Activated naive CD8-positive, alpha-beta T cell treated with anti-CD3 and anti-CD28 coated beads, Interleukin-2, amount 50 U/mL, for 24 hours (primary cell): ENCODE measurements around the gene DAPK2.

ENCODE experiments used
- ATAC-seq: fragments of 150-1000 bp; cut with Tn5 transposase; one replicate; pipeline ENCODE4 v1.10.0; 2021
- DNase-seq: peaks from one replicate; pipeline ENCODE4 v3.0.0; 2021
- H3K27ac Mint-ChIP-seq: one replicate; pipeline ENCODE4 v1.8.0; 2021; ENCODE audit warnings: mild to moderate bottlenecking, mixed read lengths
- H3K27me3 Mint-ChIP-seq: one replicate; pipeline ENCODE4 v1.8.0; 2021; ENCODE audit warnings: mixed read lengths
- H3K36me3 Mint-ChIP-seq: one replicate; pipeline ENCODE4 v1.8.0; 2021; ENCODE audit warnings: low read depth, mixed read lengths
- H3K4me1 Mint-ChIP-seq: one replicate; pipeline ENCODE4 v1.8.0; 2021; ENCODE audit warnings: mixed read lengths
- H3K4me3 Mint-ChIP-seq: one replicate; pipeline ENCODE4 v1.8.0; 2021; ENCODE audit warnings: mild to moderate bottlenecking, moderate library complexity, mixed read lengths
- H3K9me3 Mint-ChIP-seq: one replicate; pipeline ENCODE4 v1.8.0; 2021; ENCODE audit warnings: mixed read lengths

DAPK2 gene

DNA sequence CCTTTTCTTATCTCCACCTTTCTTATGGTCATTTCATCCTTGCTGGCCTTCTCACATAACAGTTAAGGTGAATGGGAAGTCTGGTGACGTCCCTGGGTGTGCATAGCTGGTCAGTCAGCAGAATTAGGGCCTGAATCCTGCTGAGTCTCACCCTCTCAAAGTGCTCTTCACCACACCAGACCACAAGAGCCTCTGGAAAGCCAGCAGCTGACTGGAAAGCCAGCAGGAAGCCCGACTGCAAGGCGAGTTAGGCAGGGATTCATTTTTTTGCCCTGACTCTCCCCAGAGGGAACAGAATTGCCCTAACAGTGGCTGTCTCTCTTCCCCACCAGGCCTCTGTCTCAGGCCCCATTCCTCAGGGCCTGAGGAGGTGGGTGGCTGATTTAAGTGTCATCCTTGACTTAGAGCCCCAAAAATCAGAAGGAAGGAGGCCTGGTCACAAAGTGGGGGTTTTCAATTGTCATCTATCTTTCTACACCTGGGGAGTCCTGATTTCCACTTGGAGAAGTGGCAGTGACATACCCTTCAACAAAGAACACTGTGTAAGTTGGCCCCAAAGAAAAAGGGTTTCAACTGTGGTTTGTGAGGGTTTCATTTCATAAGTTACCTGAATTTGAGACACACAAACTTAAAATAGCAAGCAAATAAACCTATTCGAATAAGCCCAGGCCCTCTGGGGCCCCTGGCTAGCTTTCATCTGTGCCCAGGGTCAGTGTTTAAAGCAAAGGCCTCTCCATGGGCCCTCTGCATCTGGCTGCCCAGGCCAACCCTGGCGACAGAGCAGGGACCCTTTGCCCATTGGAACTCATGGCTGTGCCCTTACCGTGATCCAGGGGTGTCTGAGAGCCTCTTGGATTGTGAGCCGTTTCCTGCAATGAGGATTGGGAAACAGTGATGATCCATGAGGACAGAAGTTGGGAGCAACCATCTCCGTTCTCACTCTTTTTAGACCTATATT lies 122.0 kb downstream of the DAPK2 start:
- DNase-seq (no peak), ATAC-seq (no peak)
- Mint-ChIP-seq H3K27me3 (no peaks in the 10 kb centered on the region), H3K4me3 (no peak overlapping the region), H3K9me3 (no peaks in the 10 kb centered on the region), H3K4me1 (peaks cover 15% of the 10 kb centered on the region), H3K27ac (no peak overlapping the region), H3K36me3 (no peaks in the 10 kb centered on the region)

DNA sequence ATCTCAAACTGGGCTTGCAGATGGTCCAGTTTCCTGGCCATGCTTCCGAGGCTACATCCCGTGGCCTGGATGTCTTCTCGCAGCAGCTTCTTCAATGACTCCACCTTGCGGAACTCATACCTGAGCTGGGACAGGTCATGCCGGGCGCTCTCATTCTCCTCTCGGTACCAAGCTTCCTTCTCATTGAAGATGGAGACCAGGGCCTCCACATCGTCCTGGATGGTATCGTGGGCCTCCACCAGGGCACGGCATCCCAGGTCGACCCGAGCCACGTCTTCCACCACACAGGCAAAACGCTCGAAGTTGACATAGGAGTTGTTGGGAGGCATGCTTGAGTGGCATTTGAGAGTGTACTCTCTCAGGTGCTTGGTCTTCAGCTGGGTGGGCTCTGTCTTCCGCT lies 123.4 kb downstream of the DAPK2 start:
- no peak for DNase-seq
- H3K4me3 Mint-ChIP-seq, result no peak overlapping the region
- H3K27ac Mint-ChIP-seq, result no peak overlapping the region
- peaks cover 15% of the 10 kb centered on the region for H3K4me1 Mint-ChIP-seq
- H3K36me3 Mint-ChIP-seq, result no peaks in the 10 kb centered on the region
- H3K27me3 Mint-ChIP-seq, result no peaks in the 10 kb centered on the region
- H3K9me3 Mint-ChIP-seq, result no peaks in the 10 kb centered on the region
- no peak for ATAC-seq

DNA sequence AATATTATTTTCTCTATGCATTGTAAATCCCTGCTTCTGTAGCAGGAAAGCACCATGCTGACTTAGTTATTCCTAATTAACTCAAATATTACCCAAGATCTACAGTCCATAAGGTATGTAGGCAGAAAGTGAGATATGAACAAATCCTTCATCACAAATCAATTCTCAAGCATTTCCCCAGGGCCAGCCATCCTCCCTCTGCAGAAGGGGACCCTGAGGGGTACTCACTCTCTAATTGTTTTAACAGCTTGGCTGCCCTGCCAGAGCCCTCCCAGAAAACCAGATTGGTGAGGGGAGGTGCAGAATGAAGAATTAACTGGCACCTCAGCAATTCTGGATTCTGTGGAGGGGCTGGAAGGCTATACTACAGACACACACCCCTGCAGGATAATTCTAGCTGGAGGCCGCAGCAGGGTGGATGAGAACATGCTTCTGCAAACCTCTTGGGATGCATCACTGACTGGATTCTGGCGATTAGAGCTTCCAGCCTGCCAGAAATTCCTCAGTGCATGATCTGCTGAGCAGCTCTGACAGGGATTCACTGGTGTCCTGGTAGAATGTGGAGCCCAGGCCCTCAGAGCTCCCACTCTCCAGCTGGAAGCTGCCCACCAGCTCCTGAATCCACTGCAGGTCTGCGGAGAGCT lies 123.9 kb downstream of the DAPK2 start:
- no peaks in the 10 kb centered on the region for H3K9me3 Mint-ChIP-seq
- H3K4me1 Mint-ChIP-seq, result peaks cover 15% of the 10 kb centered on the region
- no peaks in the 10 kb centered on the region for H3K27me3 Mint-ChIP-seq
- H3K27ac Mint-ChIP-seq, result no peak overlapping the region
- no peak for ATAC-seq
- DNase-seq, result no peak
- no peak overlapping the region for H3K4me3 Mint-ChIP-seq
- no peaks in the 10 kb centered on the region for H3K36me3 Mint-ChIP-seq

DNA sequence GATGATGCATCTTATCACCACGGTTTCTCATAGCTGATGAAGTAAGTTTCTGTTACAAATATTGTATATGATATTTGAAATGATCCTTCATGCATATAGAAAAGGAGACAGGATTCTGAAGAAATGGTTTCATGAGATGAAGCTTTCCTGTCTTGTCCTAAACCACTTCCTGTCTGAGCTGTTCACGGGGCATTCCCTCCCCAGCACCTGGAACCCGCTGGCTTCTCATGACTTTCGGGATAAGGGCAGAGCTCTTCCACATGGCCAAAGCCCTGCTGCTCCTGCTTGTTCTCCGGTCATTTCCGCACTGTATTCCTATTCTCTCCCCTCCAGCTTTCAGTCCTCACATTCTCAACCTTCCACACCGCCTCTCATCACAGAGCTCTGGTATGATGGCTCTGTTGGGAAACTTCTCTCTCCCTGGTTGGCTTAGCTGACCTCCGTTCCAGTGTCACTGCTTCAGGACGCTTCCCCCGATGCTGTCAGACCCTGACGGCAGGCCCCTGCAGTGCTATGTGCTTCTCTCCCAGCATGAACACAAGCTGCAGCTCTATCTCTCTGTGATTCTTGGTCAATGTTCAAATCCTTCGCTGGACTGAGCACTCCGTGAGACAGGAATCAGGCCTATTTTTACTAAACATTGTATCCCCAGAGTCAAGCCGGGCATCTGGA lies 125.6 kb downstream of the DAPK2 start:
- Mint-ChIP-seq H3K36me3 (no peaks in the 10 kb centered on the region), H3K4me1 (peaks cover 15% of the 10 kb centered on the region), H3K27me3 (no peaks in the 10 kb centered on the region), H3K4me3 (no peak overlapping the region), H3K27ac (peak overlapping the region; percentile 24), H3K9me3 (no peaks in the 10 kb centered on the region)
- DNase-seq (no peak), ATAC-seq (no peak)

DNA sequence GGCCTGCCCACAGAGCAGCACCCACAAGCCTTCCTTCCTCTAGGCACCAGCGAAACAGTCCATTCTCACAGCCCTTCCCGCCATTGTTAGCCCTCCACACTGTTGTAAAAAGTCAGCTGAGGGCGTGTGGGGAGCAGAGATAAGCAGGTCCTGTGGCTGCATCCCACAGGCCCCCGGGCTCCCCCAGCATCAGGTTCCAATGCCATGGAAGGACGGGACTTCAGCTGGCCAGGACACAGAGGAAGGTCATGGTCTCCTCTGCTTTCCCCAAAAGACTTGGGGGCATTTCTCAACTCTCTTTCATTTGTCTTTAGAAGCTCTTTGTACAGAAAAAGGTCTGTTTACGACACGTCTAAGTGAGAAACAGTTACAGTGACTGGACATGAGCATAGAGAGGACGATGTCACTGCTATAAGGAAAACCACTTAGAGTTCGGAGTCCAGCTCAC lies 127.4 kb downstream of the DAPK2 start:
- Mint-ChIP-seq H3K9me3 (no peaks in the 10 kb centered on the region), H3K4me3 (no peak overlapping the region), H3K27me3 (no peaks in the 10 kb centered on the region), H3K4me1 (peaks cover 15% of the 10 kb centered on the region), H3K27ac (no peak overlapping the region), H3K36me3 (no peaks in the 10 kb centered on the region)
- no peak for DNase-seq
- ATAC-seq, result no peak

DNA sequence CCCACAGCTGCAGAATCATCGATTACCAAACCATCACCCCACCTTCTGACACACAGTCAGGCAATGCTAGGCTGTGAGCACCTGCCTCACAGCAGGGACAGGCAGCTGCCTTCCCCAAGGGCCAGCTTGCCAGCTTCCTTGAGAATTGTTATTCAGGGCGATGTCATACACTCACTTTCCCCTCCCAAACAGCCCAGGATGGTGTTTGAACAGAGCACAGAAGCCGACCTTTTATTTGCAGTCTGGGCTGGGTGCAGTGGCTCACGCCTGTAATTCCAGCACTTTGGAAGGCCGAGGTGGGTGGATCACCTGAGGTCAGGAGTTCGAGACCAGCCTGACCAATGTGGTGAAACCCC lies 128.0 kb downstream of the DAPK2 start:
- ATAC-seq, result no peak
- H3K36me3 Mint-ChIP-seq, result no peaks in the 10 kb centered on the region

DNA sequence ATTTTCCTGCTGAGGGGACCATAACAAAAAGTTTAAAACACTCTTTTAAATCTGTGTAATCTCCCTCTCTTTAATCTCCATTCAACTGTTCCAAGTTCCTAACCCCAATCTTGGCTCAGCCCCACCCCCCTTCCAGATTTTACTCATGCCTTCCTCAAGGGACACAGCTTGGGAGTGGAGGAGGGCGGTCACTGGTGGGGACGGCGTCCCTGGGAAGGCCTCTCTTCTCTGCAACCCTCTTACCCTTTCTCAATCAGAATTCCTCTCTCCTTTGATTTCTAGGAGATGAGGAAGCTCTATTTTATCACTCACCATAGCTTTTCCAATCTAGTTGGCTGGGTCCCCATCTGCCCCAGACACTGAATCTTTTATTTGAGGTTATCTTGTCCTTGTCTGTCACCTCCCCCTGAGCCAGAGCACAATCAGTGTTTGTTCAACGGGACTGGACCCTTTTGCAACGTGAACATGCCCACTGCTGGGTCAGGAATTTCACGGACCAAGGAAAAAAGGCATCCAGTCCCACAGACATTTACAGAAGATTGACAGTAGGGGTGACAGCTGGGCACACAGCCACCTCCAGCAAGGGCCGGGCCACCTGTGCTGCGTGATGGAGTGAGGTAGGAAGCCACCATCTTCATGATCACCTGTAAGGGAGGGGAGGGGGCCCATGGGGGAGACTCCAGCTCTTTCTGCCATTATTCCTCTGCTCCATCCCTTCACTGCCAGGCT lies 128.5 kb downstream of the DAPK2 start:
- no peaks in the 10 kb centered on the region for H3K36me3 Mint-ChIP-seq
- no peak overlapping the region for H3K4me3 Mint-ChIP-seq
- H3K9me3 Mint-ChIP-seq, result no peaks in the 10 kb centered on the region
- H3K27ac Mint-ChIP-seq, result no peak overlapping the region
- ATAC-seq, result no peak
- DNase-seq, result no peak
- no peaks in the 10 kb centered on the region for H3K27me3 Mint-ChIP-seq
- peaks cover 15% of the 10 kb centered on the region for H3K4me1 Mint-ChIP-seq

More for the DNA sequence above, 128.0 kb downstream of the DAPK2 start:
- H3K4me1 Mint-ChIP-seq, result peaks cover 15% of the 10 kb centered on the region
- no peaks in the 10 kb centered on the region for H3K27me3 Mint-ChIP-seq
- H3K4me3 Mint-ChIP-seq, result no peak overlapping the region
- H3K9me3 Mint-ChIP-seq, result no peaks in the 10 kb centered on the region
- DNase-seq, result no peak
- H3K27ac Mint-ChIP-seq, result no peak overlapping the region

DNA sequence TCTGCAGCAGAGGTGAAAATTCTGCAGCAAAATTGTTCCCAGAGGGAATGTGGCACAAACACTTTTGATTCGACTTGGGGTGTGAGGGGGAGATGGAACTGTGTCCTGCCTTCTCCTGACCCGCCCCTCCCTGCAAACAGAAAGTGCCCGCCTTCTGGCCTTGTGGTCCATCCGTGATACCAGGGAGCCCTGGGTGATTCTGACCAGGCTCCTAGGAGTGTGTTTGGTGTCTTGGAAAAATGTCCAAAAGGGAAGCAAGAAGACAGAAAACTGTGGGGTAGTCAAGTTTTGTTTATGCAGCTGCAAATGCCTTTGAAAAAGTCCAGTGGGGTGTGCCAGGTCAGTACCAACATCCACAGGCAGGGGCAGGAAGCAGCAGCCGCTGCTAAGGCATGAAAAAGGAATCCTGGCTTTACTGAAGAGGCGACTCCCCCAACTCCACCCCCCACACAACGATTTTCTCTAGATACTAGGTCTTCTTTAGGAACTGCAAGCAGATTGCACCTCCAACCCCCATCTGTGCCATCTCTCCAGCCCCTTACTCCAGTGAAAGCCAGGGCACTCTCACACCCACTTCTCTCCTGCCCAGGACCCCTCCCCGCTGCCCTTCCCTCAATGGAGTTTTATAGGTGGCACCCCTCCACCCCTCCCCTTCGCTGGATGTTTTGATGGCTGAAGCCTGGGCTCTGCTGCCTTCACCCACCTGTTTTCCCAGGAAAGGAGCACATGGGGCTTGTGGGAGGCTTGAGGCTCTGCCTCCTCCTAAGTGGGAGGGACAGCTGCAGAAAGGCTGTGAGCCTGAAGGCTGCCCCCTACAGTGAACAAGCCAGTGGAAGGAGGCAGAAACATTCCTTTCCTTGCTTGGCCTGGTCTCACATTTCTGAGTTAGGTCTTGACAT lies 130.2 kb downstream of the DAPK2 start:
- no peaks in the 10 kb centered on the region for H3K36me3 Mint-ChIP-seq
- ATAC-seq (no peak), DNase-seq (no peak)
- no peak overlapping the region for H3K27ac Mint-ChIP-seq
- no peaks in the 10 kb centered on the region for H3K9me3 Mint-ChIP-seq
- no peak overlapping the region for H3K4me3 Mint-ChIP-seq
- no peaks in the 10 kb centered on the region for H3K27me3 Mint-ChIP-seq
- H3K4me1 Mint-ChIP-seq, result peaks cover 15% of the 10 kb centered on the region

DNA sequence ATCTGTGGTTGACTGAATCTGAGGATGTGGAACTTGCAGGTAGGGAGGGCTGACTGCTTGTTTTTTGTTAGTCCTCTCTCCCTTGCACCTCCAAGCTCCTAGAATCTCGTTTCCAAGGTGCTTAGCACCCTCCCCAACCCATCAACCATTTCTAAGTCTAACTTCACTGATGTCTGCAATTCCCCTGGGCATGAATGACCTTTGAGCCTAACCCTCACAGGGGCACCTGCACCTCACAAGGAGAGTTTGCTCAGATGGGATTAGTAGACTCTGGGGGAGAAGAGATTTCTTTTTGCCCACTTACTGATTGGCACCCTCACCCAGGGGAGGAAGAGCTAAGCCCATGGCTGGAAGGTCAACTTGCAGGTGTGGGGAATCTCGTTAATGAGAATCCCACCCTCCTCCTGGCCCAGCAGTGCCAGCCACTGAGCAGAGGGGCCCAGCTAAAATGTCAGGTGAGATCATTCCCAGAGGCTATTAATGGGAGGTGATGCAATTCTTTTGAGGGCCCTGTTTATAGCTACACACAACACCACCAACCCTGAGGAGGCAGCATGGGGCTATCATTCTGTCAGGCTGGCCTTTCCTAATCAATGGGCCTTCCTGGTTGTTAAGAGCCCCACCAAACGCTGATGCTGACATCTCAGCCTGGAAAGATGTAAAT lies 130.9 kb downstream of the DAPK2 start:
- H3K4me3 Mint-ChIP-seq, result no peak overlapping the region
- no peak overlapping the region for H3K27ac Mint-ChIP-seq
- no peaks in the 10 kb centered on the region for H3K9me3 Mint-ChIP-seq
- H3K27me3 Mint-ChIP-seq, result no peaks in the 10 kb centered on the region
- H3K4me1 Mint-ChIP-seq, result peaks cover 7% of the 10 kb centered on the region
- ATAC-seq (no peak), DNase-seq (no peak)
- H3K36me3 Mint-ChIP-seq, result no peaks in the 10 kb centered on the region

DNA sequence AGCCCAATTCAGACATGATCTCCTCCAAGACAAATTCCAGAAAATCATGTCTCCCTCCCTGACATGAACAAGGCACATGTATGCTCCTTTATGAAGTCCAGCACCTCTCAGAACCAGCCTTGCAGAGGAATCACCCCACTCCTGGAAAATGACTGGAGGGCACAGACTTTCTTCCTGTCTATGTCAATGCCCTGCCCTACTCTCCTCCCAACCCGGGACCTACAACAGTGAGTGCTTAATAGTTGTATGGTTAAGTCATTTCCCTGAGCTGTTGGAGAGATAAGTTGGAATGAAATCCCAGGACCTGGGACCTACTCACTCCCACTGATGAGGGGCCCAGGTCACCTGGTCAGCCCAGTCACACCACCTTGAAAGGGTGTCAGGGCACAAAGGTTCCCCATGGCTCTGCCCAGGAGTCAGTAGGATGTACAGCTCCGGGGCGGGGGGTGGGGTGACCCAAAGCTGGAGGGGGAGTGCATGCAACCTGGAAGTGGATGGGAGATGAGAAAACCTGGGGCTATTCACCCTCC lies 132.4 kb downstream of the DAPK2 start:
- H3K27ac Mint-ChIP-seq, result no peak overlapping the region
- no peak overlapping the region for H3K4me3 Mint-ChIP-seq
- no peak for ATAC-seq
- no peaks in the 10 kb centered on the region for H3K9me3 Mint-ChIP-seq
- H3K4me1 Mint-ChIP-seq, result no peaks in the 10 kb centered on the region
- no peak for DNase-seq
- H3K27me3 Mint-ChIP-seq, result no peaks in the 10 kb centered on the region
- H3K36me3 Mint-ChIP-seq, result no peaks in the 10 kb centered on the region

DNA sequence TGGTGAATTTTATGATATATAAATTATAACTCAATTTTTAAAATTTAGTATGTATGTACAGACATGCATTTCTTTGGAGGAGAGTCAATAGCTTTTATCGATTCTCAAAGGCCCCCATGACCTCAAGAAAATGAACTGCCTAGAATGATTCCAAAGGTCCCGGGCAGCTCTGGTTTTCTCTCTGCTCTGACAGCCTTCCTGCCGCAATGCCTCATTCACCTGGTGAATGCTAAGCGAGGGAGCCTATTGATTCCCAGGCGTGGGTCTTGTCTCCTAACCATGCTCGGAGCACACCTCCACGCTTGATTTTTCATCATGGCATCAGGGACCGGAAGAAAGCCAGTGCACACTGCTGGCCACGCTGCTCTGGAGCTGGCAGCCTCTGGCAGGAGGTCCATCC lies 132.9 kb downstream of the DAPK2 start:
- no peak for ATAC-seq
- no peak for DNase-seq
- Mint-ChIP-seq H3K27ac (no peak overlapping the region), H3K9me3 (no peaks in the 10 kb centered on the region), H3K4me3 (no peak overlapping the region), H3K4me1 (no peaks in the 10 kb centered on the region), H3K27me3 (no peaks in the 10 kb centered on the region), H3K36me3 (no peaks in the 10 kb centered on the region)

DNA sequence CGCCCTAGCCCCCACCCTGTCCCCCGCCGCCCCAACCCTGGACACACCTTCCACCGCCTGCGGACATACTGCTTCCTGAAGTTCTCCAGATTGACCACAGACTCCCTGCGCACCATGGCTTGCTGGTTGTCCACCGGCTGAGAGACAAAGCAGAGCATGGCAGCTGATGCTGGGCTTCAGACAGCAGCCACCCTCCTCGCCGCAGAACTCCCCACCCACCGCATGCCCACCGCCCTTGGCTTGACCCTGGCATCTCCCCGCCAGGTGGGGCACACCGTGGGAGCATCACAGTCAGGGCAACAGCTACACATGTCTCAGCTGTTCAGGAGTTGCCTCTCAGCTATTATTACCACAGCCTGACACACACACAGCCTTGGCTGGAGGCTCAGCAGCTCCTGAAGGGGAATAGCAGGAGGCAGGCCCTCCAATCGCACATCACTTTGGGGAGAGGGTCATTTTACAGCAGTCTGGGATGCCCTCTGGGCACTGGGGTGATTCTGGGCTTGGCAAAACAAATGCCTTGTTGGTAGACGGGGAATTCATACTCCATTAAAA lies 134.1 kb downstream of the DAPK2 start:
- H3K4me1 Mint-ChIP-seq, result peaks cover 1% of the 10 kb centered on the region
- H3K27me3 Mint-ChIP-seq, result no peaks in the 10 kb centered on the region
- H3K27ac Mint-ChIP-seq, result no peak overlapping the region
- DNase-seq, result no peak
- ATAC-seq, result no peak
- H3K9me3 Mint-ChIP-seq, result no peaks in the 10 kb centered on the region
- no peaks in the 10 kb centered on the region for H3K36me3 Mint-ChIP-seq
- no peak overlapping the region for H3K4me3 Mint-ChIP-seq

DNA sequence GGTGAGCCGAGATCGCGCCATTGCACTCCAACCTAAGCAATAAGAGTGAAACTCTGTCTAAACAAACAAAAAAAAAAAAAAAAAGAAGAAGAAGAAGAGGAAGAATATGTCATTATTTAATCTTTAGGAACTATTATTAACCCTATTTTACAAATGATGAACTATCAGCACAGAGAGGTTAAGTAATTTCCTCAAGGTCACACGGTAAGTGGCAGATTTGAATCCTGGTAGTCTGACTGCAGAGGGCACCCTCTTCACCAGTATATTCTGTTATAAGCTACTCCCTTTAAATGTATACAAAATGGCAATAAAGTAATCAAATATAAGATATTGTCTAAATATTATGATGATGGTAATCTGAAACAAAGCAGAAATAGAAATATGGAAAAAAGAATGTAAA lies 135.1 kb downstream of the DAPK2 start:
- DNase-seq, result no peak
- H3K9me3 Mint-ChIP-seq, result no peaks in the 10 kb centered on the region
- H3K4me3 Mint-ChIP-seq, result no peak overlapping the region
- peaks cover 11% of the 10 kb centered on the region for H3K4me1 Mint-ChIP-seq
- no peak for ATAC-seq
- no peaks in the 10 kb centered on the region for H3K36me3 Mint-ChIP-seq
- no peak overlapping the region for H3K27ac Mint-ChIP-seq
- H3K27me3 Mint-ChIP-seq, result no peaks in the 10 kb centered on the region
